ENCODE data around the gene CCDC149. TPM values are rescaled to one million over a fixed set of nuclear protein-coding genes. Genes with fewer than 3 reads are reported as not detected.

CCDC149 gene
- total RNA-seq, 2 experiments from 2014 or later: 0.25 to 0.69 TPM

DNA sequence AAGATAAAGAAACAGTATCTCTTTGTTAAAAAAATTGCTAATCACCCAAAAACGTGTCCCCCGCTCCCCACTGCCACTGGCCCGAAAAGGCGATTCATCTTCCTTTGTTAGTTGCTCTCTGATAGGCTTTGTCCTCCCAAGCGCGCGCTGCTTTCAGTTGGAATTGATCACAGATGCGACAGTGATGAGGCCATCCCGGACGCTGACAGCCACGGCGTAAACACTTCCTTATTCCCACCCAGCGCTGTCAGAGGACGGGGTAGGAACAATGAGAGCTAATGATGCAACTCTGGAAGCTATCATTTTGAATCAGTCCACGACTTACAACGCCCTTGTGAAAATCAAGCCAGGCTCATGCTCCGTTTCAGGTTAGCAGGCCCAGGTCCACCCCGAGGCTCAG, 96.0 kb downstream of the CCDC149 start:
- TF ChIP-seq, protein P1, sequence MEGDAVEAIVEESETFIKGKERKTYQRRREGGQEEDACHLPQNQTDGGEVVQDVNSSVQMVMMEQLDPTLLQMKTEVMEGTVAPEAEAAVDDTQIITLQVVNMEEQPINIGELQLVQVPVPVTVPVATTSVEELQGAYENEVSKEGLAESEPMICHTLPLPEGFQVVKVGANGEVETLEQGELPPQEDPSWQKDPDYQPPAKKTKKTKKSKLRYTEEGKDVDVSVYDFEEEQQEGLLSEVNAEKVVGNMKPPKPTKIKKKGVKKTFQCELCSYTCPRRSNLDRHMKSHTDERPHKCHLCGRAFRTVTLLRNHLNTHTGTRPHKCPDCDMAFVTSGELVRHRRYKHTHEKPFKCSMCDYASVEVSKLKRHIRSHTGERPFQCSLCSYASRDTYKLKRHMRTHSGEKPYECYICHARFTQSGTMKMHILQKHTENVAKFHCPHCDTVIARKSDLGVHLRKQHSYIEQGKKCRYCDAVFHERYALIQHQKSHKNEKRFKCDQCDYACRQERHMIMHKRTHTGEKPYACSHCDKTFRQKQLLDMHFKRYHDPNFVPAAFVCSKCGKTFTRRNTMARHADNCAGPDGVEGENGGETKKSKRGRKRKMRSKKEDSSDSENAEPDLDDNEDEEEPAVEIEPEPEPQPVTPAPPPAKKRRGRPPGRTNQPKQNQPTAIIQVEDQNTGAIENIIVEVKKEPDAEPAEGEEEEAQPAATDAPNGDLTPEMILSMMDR (IDR thresholded peaks at IDR 0.05): no peak
- Mint-ChIP-seq H3K4me1 (ENCODE audit: low read depth) (no peaks in the 10 kb centered on the region), H3K9me3 (no peaks in the 10 kb centered on the region), H3K27me3 (no peaks in the 10 kb centered on the region), H3K36me3 (ENCODE audit: low read depth) (no peaks in the 10 kb centered on the region), H3K4me3 (no peak overlapping the region), H3K27ac (no peak overlapping the region)
- intact Hi-C loops (cut with DNase I, micrococcal nuclease): no loop called here
- CTCF ChIA-PET: no interaction called here
- Histone ChIP-seq H3K27ac (ENCODE audit: low read depth in 1 of 2, low read length in 2 of 2) (no peak overlapping the region), H3K27me3 (ENCODE audit: control insufficient read depth in 1 of 2, insufficient read depth in 2 of 2, low read length in 2 of 2) (no peaks in the 10 kb centered on the region), H3K4me1 (ENCODE audit: insufficient read depth, low read length) (no peaks in the 10 kb centered on the region), H3K4me3 (ENCODE audit: low read length) (no peak overlapping the region), H3K9me3 (ENCODE audit: control insufficient read depth in 1 of 2, insufficient read depth in 1 of 2, low read length in 2 of 2) (peaks cover 0 to 5% of the 10 kb centered on the region in 2 experiments), H3K36me3 (ENCODE audit: insufficient read depth, low read length) (no peaks in the 10 kb centered on the region)
- no peak for DNase-seq
- no peak for ATAC-seq (ENCODE audit: poor library complexity)
- POLR2A ChIA-PET: no interaction called here

DNA sequence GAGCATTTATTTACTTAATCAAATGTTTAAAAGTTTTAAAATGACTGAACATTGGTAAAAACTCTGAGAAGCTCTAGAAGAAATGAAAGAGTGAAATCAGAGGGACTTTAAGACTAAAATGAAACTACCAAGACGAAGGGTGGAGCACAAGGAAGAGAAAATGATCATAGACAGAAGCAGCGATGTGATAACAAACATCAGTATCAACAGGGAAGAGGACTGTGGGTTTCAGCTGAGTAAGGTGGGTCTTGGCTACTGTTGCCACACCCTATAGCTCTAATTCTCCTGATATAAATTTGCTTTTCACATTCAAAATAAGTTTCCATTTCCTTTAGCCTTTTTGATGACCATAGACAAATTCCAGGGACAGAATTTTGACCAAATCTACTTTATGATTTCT, 99.1 kb downstream of the CCDC149 start:
- no peaks in the 10 kb centered on the region for H3K9me3 Mint-ChIP-seq
- Histone ChIP-seq H3K27ac (ENCODE audit: low read depth in 1 of 2, low read length in 2 of 2) (no peak overlapping the region), H3K4me3 (ENCODE audit: low read length) (no peak overlapping the region), H3K36me3 (ENCODE audit: insufficient read depth, low read length) (no peaks in the 10 kb centered on the region), H3K27me3 (ENCODE audit: control insufficient read depth in 1 of 2, insufficient read depth in 2 of 2, low read length in 2 of 2) (no peaks in the 10 kb centered on the region), H3K9me3 (ENCODE audit: control insufficient read depth in 1 of 2, insufficient read depth in 1 of 2, low read length in 2 of 2) (peaks cover 0 to 5% of the 10 kb centered on the region in 2 experiments), H3K4me1 (ENCODE audit: insufficient read depth, low read length) (no peaks in the 10 kb centered on the region)
- H3K27ac Mint-ChIP-seq: no peak overlapping the region
- TF ChIP-seq, protein P1 (IDR thresholded peaks at IDR 0.05): no peak
- no peaks in the 10 kb centered on the region for H3K4me1 Mint-ChIP-seq (ENCODE audit: low read depth)
- no peaks in the 10 kb centered on the region for H3K27me3 Mint-ChIP-seq
- ATAC-seq (ENCODE audit: poor library complexity): no peak
- no peak for DNase-seq
- CTCF ChIA-PET: no interaction called here
- POLR2A ChIA-PET: no interaction called here
- H3K4me3 Mint-ChIP-seq: no peak overlapping the region
- no peaks in the 10 kb centered on the region for H3K36me3 Mint-ChIP-seq (ENCODE audit: low read depth)
- intact Hi-C loops (cut with DNase I, micrococcal nuclease): no loop called here

DNA sequence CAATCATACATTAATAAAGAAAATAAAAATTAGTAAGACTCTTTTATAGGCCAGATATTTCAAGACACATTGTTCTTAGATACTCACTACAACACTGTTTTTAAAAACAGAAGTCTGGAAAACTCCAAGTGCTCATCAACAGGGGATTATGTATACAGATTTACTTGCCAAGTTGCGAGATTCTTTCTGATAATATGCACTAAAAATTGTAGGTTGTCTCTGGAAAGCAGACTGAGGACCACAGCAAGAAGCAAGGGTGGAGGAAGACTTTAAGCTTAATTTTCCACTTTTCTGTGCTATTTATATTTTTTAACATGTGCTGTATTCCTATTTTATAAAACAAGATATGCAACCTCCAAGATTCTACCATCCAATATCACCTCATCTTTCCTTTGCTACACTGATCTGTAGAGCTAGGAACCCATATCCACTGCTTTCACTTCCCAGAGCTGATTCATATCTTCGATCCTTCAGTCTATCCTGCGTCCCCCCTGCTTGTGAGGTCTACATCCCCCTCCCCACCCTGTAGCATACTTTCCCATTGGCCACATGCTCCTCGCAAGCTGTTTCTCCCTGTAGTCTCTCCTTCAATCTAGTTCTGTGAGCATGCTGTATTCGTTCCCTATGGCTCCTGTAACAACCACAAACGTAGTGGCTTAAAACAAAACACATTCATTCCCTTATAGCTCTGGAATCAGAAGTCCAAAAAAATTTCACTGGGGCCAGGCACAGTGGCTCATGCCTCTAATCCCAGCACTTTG, 101.8 kb downstream of the CCDC149 start:
- no peaks in the 10 kb centered on the region for H3K36me3 ChIP-seq (ENCODE audit: insufficient read depth, low read length)
- ChIA-PET POLR2A (no interaction called here), CTCF (no interaction called here)
- Mint-ChIP-seq H3K4me1 (ENCODE audit: low read depth) (no peaks in the 10 kb centered on the region), H3K4me3 (no peak overlapping the region), H3K36me3 (ENCODE audit: low read depth) (no peaks in the 10 kb centered on the region), H3K9me3 (no peaks in the 10 kb centered on the region), H3K27me3 (no peaks in the 10 kb centered on the region), H3K27ac (no peak overlapping the region)
- ATAC-seq (ENCODE audit: poor library complexity) (no peak), DNase-seq (no peak)
- no peaks in the 10 kb centered on the region for H3K9me3 ChIP-seq (ENCODE audit: control insufficient read depth in 1 of 2, insufficient read depth in 1 of 2, low read length in 2 of 2)
- TF ChIP-seq, protein P1 (IDR thresholded peaks at IDR 0.05): no peak
- intact Hi-C loops (cut with DNase I, micrococcal nuclease): no loop called here
- H3K4me3 ChIP-seq (ENCODE audit: low read length): no peak overlapping the region
- H3K4me1 ChIP-seq (ENCODE audit: insufficient read depth, low read length): no peaks in the 10 kb centered on the region
- H3K27ac ChIP-seq (ENCODE audit: low read depth in 1 of 2, low read length in 2 of 2): no peak overlapping the region
- no peaks in the 10 kb centered on the region for H3K27me3 ChIP-seq (ENCODE audit: control insufficient read depth in 1 of 2, insufficient read depth in 2 of 2, low read length in 2 of 2)

All from CD4-positive, alpha-beta T cell (primary cell).